SH-SY5Y (cell line): ENCODE measurements around the gene CLEC16A.

Source experiments
- GATA2 ChIP-seq: IDR thresholded peaks from 2 replicates; pipeline ENCODE4 v1.6.1; 2011; ENCODE audit warnings: mild to moderate bottlenecking, low read depth, low read length
- GATA3 ChIP-seq: IDR thresholded peaks from 2 replicates; pipeline ENCODE4 v1.6.1; 2011; ENCODE audit warnings: low read depth, mild to moderate bottlenecking, low read length, moderate library complexity

The CLEC16A gene

GRCh38 chr16:11049396-11050059, 105.2 kb downstream of the CLEC16A start:
- no peak for TF ChIP-seq GATA2
- no peak for TF ChIP-seq GATA3

- TF ChIP-seq GATA3 (no peak), GATA2 (no peak)
These were observed 106.2 kb downstream of the CLEC16A start for GRCh38 chr16:11050536-11050935.

- TF ChIP-seq GATA3 (no peak), GATA2 (no peak)
These were observed 106.6 kb downstream of the CLEC16A start for GRCh38 chr16:11050944-11051343.

GRCh38 chr16:11051430-11051829, 107.1 kb downstream of the CLEC16A start:
- TF ChIP-seq GATA2 (no peak), GATA3 (no peak)

DNA sequence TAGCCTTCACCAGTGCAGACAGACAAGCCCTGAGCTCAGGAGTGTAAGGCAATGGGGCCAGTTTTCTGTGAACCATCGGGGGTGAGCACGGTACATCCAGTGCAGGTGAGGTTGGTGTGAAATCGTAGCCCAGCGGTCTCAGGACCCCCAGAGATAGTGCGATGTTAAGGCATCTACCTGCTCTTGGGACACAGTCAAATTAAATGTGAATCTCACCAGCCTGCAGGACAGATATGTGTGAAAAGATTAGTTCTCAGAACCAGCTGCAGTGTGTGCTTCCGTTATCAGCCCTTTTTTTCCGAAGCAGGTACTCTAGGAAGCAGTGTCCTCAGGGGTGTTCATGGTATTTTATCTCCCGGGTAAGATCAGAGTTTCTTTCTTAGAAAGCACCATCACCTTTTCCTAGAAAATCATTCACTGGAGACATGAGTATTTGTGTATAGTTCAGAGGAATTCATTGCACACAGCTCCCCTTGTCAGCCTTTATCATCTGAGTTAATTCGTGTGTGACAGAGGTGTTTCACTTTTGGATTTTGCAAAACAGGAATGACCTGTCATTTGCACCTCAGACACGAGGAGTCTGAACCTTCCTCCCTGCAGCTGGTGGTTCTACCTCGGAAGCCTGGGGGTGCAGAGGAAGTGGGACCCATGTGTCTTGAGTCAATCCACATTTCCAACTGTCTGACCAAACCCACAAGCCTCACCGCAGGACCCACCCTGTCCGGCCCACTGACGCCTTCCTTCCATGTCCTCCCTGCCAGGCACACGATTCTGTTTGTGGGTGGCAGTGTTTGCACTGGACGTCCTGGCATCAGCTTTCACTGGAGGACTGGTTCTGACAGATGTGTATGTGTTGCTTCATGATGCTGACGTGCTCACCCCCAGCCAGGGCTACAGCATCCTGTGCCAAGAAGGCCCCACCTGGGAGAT, 107.8 kb downstream of the CLEC16A start:
- TF ChIP-seq GATA2 (no peak), GATA3 (no peak)

DNA sequence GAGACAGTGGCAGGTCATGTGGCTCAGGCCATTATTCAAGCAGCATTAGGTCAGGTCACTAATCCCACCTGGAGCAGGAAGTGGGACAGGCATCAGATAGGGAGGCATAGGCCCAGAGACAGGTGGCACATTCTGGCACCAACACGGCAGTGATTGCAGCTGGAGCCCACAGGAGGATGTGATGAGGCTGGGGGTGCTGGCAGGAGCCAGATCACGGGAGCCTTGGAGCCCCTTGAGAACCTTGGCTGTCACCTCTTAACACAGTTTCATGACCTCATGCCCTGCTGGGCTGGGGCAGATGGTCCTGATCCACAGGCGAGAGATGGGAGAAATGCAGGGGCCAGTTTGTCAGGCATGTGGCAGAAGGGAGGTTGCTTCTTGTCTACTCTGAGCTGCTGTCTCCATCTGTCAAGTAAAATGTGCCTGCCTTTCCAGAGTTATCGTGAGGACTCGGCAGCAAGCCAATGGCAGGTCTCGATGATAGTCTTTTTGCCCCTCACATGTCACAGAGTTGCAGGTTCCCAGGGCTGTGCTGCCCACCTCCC, 109.6 kb downstream of the CLEC16A start:
- no peak for TF ChIP-seq GATA2
- no peak for TF ChIP-seq GATA3

GRCh38 chr16:11056090-11056992, 112.0 kb downstream of the CLEC16A start:
- no peak for TF ChIP-seq GATA3
- no peak for TF ChIP-seq GATA2

DNA sequence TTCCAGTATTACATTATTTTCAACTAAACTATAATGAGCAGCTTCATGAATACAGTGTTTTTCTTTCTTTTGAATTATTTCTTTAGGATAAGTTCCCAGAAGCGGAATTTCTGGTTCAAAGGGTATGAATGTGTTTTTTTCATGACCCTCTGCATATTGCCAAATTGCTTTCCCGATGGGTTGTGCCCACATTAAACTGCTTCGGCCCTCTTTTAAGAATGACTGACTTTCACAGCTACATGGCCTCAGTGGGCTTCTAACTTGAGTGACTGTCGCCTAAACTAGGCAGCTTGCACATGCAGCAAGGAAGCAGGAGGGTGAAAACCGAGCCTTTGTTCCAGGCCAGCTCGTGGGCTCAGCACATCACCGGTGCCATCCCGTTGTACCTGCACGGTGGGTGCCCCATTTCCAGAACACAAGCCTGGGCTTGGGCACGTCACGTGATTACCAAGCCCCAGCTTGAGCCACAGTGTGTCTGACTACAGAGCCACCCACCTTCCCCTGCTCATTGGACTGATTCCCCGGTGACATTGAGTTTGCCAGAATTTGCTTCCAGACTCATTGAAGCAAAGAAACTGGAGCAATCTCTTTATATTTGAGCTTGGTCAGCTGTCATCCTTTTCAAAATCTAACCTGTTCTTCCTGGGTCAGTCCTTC, 112.8 kb downstream of the CLEC16A start:
- no peak for TF ChIP-seq GATA3

GRCh38 chr16:11057711-11058345, 113.5 kb downstream of the CLEC16A start:
- TF ChIP-seq GATA2: no peak
- no peak for TF ChIP-seq GATA3

GRCh38 chr16:11058832-11059231, 114.5 kb downstream of the CLEC16A start:
- TF ChIP-seq GATA2 (no peak), GATA3 (no peak)

DNA sequence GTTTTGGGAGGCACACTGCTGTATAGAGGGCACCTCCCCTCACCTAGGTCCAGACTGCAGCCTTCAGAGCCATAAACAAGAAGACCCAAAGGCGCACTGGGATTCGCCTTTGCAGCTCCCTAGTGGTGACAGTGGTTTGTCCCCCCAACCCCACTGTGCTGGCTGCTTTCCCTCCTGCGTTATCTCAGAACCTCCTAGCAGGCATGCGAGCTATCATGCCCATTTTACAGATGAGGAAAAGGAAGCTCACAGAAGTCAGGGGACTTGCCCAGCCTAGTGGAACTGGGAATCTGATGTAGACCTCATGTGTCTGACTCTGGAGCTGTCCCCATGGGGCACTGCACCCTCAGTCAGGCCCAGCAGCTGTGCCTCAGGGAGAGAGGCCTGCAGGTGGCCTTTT, 115.2 kb downstream of the CLEC16A start:
- TF ChIP-seq GATA2: no peak
- TF ChIP-seq GATA3: no peak

GRCh38 chr16:11060364-11060763, 116.0 kb downstream of the CLEC16A start:
- TF ChIP-seq GATA2: no peak
- no peak for TF ChIP-seq GATA3

DNA sequence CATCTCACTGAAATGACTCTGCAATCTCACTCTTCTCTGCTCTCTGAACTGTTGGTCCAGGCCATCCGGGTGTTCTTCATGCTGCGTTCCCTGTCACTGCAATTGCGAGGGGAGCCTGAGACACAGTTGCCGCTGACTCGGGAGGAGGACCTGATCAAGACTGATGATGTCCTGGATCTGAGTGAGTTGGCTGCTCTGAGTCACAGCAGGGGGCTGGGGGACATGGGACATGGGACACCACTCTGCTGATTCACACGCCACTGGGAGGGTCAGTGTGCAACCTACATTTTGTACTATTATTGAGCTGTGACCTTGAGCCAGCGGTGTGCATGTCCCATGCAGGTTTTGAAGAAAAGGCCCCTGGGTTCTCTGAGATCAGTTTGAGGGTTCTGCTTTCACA, 116.5 kb downstream of the CLEC16A start:
- TF ChIP-seq GATA3: no peak
- no peak for TF ChIP-seq GATA2
